ENCODE results near the gene HARBI1.
"Not testable (repeated sequence)": the region's sequence is repeated elsewhere in the genome, so short reads cannot be mapped to it uniquely, and the experiment has no call there.

Gene HARBI1

DNA sequence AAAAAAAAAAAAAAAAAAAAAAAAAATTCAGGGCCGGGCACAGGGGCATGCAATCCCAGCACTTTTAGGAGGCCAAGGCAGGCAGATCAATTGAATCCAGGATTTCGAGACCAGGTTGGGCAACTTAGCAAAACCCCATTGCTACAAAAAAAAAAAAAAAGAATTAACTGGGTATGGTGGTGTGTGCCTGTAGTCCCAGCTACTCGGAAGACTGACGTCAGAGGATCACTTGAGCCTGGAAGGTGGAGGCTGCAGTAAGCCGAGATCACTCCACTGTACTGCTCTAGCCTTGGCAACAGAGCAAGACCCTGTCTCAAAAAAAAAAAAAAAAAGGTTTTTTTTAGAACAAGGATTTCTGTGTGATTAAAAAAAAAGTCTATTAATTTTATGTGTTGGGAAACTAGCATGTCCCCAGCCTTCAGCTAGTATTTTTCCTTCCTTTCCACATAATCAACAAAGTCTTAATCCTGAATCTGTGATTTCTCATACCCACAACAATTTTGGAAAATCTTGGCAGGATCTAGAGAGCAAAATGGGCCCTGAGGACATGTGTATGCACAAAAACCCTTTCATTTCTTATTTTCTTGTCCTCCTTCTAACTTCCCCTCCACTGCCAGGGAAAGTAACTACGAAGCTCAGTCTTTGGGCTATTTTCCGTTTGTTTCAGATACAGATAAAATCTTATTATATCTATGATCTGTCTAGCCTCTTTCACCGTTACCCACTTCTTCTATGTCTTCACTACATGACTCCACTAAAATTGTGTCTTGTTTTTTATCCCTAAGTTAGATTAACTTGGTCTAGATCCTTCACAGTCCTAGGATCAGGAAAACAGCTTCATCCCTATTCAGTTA lies 17.5 kb downstream of the HARBI1 start:
- peak in 1 of 10 donors; percentile 43 for DNase-seq
- intact Hi-C loops (cut with DNase I) = loop anchor here (10.0 kb wide), 1 partner anchor 55 kb away; no protein-coding TSS in a partner anchor

DNA sequence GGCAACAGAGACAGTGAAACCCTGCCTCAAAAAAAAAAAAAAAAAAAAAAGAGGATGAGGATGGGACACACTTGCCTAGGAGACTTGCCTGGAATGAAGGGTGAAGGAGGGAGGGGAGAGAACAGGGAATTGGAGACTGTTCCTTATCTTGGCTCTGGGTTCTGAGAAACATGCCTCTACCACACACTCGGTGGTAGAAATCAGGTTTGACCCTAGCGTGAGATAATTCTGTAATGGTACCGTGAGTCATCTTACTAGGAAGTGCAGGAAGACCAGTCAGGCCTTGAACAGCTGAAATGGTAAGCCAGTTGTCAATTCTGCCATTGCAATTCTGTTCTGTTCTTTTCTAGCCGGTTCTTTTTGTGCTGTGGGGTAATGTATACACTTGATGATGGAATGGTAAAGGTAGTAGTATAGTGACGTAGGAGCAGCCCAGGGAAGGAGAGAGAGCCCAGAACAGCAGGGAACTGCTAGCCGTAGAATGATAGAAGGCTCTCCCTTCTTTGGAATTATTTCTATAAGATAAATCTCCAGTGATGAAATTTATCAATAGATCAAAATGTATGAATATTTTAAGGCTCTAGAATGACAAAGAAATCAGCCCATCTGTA lies 19.3 kb downstream of the HARBI1 start:
- intact Hi-C loops (cut with DNase I) = loop anchor here (10.0 kb wide), 1 partner anchor 53 kb away; no protein-coding TSS in a partner anchor

DNA sequence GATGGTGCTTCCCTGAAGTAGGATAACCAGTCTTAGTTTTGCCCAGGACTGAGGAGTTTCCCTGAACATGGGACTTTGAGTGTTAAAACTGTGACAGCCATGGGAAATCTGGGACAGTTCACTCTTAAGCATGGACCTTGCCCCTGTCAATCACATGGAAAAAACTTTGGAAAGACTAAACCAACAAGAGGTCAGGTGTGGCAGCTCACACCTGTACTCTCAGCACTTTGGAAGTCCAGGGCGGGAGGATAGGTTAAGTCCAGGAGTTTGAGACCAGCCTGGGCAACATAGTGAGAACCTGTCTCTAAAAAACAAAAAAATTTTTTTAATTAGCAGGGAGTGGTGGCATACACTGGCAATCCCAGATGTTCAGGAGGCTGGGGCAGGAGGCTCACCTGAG lies 19.9 kb downstream of the HARBI1 start:
- intact Hi-C loops (cut with DNase I) = loop anchor here (10.0 kb wide), 1 partner anchor 52 kb away; no protein-coding TSS in a partner anchor
- no peak for DNase-seq

More for the DNA sequence above, 19.3 kb downstream of the HARBI1 start:
- no peak for DNase-seq

- intact Hi-C loops (cut with DNase I) = loop anchor here (1.0 to 10.0 kb wide), 2 partner anchors 23 to 50 kb away; partner anchors contain the start of genes ATG13 and HARBI1
- peak in 1 of 10 donors; percentile 57 for DNase-seq
These were observed 22.2 kb downstream of the HARBI1 start for GRCh38 chr11:46594785-46595184.

- no peak for DNase-seq
- intact Hi-C loops (cut with DNase I) = loop anchor here (1.0 to 10.0 kb wide), 2 partner anchors 23 to 50 kb away; partner anchors contain the start of genes ATG13 and HARBI1
These were observed 22.7 kb downstream of the HARBI1 start for GRCh38 chr11:46594374-46594700.

- intact Hi-C loops (cut with DNase I) = loop anchor here (1.0 to 10.0 kb wide), 2 partner anchors 24 to 49 kb away; partner anchors contain the start of genes ATG13 and HARBI1
- DNase-seq = peak; percentile 77 to 98 (median 89)
These were observed 23.3 kb downstream of the HARBI1 start, which contains the start of gene AMBRA1 for GRCh38 chr11:46593550-46594373. Gene AMBRA1 (minus strand): TSS chr11:46594023. CDS start chr11:46548380, 45,643 bp downstream.

GRCh38 chr11:46590740-46591605 lies 26.1 kb downstream of the HARBI1 start:
- DNase-seq = peak in 1 of 10 donors; percentile 28
- intact Hi-C loops (cut with DNase I) = loop anchor here (10.0 kb wide), 1 partner anchor 46 kb away; no protein-coding TSS in a partner anchor

GRCh38 chr11:46588915-46589314 lies 28.1 kb downstream of the HARBI1 start:
- DNase-seq = no peak
- intact Hi-C loops (cut with DNase I) = no loop called here

DNA sequence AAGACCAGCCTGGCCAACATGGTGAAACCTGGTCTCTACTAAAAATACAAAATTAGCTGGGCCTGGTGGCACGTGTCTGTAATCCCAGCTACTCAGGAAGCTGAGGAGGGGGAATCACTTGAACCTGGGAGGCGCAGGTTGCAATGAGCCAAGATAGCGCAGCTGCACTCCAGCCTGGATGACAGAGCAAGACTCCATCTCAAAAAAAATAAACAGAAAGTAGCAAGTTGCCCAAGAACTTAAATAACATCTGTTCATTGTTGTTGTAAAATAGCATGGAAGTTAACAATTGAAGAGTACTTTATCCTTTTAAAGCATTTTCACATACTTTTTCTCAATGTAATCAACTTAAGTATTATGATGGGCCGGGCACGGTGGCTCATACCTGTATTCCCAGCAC lies 28.9 kb downstream of the HARBI1 start:
- peak in 1 of 10 donors; percentile 35 for DNase-seq

DNA sequence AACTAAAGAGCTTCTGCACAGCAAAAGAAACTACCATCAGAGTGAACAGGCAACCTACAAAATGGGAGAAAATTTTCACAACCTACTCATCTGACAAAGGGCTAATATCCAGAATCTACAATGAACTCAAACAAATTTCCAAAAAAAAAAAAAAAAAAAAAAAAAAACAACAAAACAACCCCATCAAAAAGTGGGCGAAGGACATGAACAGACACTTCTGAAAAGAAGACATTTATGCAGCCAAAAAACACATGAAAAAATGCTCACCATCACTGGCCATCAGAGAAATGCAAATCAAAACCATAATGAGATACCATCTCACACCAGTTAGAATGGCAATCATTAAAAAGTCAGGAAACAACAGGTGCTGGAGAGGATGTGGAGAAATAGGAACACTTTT lies 33.5 kb downstream of the HARBI1 start:
- intact Hi-C loops (cut with DNase I); DNase-seq: not testable (repeated sequence)

More for the DNA sequence above, 28.9 kb downstream of the HARBI1 start:
- intact Hi-C loops (cut with DNase I) = no loop called here

DNA sequence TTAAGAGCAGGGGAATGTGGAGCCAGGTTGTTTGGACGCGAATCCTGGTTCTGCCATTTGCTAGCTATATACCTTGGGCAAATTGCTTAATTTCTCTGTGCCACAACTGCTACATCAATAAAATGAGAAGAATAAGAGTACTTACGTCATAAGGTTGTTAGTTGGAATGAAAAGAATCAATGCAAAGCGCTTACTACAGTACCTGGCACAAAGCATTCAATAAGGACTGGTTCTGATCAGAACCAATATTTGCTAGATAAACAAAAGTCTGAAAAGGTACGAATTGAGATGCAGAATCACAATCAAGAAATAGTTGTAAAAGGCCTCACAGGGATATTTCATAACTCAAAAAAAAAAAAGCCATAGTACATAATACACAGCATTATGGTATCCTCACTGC lies 34.4 kb downstream of the HARBI1 start:
- DNase-seq = no peak
- intact Hi-C loops (cut with DNase I) = no loop called here

DNA sequence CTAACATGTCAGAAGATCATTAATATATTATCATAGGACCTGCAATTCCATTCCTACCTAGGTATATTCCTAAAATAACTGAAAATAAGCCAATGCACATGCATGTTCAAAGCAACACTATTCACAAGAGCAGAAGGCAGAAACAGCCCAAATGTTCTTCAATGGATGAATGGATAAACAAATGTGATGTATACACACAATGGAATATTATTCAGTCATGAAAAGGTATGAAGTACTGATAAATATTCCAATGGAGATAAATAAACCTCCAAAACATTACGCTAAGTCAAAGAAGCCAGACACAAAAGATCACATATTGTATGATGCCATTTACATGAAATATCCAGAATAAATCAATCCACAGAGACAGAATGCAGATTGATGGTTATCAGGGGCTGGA lies 40.0 kb downstream of the HARBI1 start:
- no peak for DNase-seq
- intact Hi-C loops (cut with DNase I) = no loop called here

DNA sequence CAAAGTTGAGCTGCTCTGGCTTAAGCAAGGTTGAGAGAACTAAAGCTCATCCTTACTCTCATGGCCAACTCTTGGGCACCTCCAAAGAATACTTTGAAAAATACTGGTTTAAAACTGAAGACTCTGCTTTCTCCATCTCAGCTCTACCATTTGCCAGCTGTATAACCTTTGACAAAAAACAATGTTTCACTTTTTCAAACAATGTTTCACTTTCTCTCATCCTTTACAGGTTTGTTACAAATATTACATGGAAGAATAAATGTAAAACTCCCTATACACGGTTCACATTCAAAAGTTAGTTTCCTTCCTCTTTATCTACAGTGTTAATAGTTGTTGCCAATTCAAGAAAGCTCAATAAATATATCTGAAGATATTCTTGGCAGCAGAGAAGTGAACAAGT lies 42.4 kb downstream of the HARBI1 start:
- intact Hi-C loops (cut with DNase I) = no loop called here
- DNase-seq = no peak

DNA sequence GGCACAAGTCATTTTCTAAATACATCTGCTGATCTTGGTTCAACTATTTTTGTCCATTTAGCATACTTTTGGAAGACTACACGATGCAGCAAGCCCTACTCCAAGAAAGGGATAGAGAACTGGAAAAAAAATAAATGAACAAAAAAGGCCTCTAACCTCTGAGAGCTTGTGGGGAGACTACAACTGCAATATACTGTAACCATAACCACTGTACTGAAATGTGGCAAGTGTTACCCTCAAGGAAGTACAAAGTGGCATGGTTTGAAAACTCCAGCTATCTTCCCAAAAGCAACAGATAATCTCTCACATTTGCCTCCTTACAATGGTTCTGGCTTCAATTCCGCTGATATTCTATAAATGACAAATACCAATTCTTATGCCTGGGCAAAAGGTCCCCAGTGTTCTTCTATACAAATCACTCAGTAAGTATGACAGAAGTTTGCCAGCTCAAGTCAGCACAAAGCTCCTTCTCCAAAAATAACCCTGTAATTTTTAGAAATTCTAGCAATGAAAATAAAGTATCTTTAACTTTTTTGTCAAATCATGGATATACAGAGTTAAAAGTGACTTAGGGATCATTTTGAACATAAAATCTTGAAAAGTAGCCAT lies 46.1 kb downstream of the HARBI1 start:
- DNase-seq = no peak
- intact Hi-C loops (cut with DNase I) = no loop called here

DNA sequence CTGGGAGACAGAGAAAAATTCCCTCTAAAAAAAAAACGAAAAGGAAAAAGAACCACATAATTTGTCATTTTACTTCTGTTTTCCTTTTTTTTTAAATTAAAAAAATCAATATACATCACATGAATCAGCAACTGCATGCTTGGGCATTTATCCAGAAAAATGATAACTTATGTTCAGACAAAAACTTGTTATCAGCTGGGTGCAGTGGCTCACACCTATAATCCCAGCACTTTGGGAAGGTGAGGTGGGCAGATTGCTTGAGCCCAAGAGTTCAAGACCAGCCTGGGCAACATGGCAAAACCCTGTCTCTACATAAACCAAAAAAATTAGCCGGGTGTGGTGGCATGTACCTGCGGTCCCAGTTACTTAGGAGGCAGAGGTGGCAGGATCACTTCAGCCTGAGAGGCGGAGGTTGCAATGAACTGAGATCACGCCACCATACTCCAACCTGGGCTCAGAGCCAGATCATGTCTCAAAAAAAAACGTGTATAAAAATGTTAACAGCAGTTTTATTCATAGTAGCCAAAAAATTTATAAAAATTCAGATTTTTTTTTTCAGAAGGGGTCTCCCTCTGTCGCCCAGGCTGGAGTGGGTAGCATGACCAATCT lies 51.7 kb downstream of the HARBI1 start:
- peak in 1 of 10 donors; percentile 51 for DNase-seq
- intact Hi-C loops (cut with DNase I) = no loop called here

DNA sequence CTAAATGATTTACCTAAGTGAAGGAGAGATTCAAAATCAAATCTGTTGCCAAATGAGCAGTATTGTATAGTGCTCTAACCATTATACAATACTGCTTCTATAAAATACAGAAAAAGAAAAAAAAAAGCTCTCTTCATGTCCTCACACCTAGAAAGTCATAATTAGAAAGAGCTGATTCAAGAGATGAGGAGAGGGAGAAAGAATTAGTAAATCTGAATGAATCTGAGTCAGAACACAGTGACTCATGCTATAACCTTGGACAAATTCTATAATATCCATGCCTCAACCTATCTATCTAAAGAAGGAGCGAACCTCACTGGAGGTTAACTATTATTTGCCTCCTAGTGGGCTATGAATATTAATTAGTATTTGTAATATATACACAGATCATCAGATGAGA lies 52.6 kb downstream of the HARBI1 start:
- intact Hi-C loops (cut with DNase I) = no loop called here
- no peak for DNase-seq

- intact Hi-C loops (cut with DNase I) = no loop called here
These were observed 54.5 kb downstream of the HARBI1 start for GRCh38 chr11:46562527-46562926.

GRCh38 chr11:46560300-46560991 lies 56.6 kb downstream of the HARBI1 start:
- intact Hi-C loops (cut with DNase I) = no loop called here
- DNase-seq = no peak

More at GRCh38 chr11:46562527-46562926, 54.5 kb downstream of the HARBI1 start:
- DNase-seq = no peak

All from posterior cingulate gyrus (tissue), 11 donors.